ENCODE measurements around the gene OR9A4.
"Not testable (repeated sequence)": the region's sequence is repeated elsewhere in the genome, so short reads cannot be mapped to it uniquely, and the experiment has no call there.

Gene OR9A4, protein sequence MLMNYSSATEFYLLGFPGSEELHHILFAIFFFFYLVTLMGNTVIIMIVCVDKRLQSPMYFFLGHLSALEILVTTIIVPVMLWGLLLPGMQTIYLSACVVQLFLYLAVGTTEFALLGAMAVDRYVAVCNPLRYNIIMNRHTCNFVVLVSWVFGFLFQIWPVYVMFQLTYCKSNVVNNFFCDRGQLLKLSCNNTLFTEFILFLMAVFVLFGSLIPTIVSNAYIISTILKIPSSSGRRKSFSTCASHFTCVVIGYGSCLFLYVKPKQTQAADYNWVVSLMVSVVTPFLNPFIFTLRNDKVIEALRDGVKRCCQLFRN

DNA sequence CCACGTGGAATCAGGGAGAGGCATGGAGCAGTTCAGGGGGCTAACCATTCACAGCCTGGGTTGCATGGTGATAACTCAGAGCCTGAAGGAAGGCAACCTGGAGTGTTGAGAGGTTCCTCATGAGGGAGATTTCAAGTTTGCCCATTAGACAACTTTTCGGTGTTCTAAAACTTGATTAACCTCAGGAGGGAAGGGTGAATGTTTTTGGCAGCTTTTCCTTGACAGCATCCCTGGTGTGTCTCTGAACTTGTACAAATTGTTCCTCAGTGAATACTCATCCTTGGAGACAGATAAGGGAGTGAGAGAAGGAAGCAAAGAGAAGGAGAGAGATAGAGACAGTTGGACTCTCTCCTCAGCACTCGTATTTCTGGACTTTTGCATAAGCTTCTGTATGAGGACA, at the start of gene OR9A4:
Gene OR9A4 (plus strand): TSS at position 301 of the 400 bp plus-strand sequence. CDS start 2,477 bp downstream, outside the sequence.
- DNase-seq, result no peak

DNA sequence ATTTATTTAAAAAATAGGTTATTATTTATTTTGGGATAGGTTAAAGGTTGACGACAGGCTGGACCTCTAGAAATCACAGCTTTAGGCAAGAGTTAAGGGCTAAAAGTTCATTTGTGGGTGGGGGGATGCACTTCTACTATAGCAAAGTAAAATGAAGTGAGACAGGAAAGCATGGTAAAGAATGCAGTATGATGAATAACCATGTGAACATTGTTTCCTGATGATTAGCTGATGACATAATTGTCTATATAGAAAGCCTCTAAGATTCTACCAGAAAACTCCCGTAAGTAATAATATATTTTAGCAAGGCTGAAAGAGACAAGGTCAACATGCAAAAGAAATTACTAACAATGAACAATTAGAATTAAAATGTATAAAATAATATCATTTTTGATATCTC, 49.2 kb upstream of the OR9A4 start:
- no peak for DNase-seq

DNA sequence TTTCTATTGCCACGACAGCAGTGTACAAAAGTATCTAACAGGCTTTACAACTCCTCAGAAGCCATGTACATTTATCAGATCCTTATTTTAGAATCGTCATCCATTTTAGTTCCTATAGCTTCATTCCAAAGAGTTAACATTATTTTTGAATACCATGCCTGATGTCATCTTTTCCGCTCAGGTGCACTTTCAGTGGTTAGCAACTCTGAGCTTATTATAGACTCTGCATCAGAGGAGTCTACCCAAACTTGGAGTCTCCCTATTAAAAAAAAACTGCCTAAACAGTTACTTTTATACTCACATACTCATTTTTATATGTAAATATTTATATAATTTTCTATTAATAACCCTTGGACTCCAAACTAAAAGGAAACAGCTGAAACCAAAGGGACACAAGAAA, 43.3 kb upstream of the OR9A4 start:
- DNase-seq, result no peak

DNA sequence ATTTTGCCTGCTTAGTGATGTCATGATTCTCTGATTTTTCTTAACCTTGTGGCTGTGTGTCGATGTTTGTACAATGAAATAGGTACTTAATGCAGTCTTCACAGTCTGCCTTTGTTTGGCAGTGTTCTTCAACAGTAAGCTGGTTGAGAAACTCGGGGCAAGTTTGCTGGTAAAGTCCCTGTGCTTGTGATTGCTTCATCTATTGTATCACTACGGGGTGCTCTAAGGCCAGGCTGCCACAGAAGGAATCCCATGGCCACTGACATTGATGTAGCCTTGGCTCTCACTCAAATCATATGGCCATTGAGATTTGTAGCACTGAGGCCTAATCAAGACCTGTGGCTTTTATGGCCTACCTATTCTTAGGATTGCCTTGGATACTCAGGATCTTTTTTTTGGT, 41.4 kb upstream of the OR9A4 start:
- DNase-seq, result peak; percentile 17

DNA sequence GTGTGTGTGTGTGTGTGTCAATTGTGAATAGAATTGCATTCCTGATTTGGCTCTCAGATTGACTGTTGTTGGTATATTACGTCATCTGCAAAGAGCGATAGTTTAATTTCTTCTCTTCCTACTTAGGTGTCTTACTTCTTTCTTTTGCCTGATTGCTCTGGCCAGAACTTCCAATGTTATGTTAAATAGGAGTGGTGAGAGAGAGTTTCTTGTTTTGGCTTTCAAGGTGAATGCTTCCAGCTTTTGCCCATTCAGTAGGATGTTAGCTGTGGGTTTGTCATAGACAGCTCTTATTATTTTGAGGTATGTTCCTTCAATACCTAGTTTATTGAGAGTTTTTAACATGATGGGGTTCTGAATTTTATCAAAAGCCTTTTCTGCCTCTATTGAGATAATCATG, 40.7 kb upstream of the OR9A4 start:
- DNase-seq, result no peak

DNA sequence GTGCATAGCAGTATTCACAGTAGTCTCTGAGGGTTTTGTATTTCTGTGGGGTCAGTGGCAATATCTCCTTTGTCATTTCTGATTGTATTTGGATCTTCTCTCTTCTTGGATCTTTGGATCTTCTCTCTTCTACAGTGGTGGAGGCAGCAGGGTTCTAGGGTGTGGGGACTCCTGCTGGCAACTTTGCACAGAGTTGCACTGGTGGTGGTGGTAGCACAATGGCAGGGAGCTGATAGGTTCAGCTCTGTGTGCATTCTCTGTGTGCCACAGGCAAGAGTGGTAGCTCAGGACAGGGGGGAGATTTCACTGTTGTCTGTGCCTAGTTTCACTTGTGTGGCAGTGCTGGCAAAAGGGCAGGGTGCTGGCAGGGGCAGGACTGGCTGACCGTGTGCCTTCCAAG, 39.8 kb upstream of the OR9A4 start:
- DNase-seq, result no peak

DNA sequence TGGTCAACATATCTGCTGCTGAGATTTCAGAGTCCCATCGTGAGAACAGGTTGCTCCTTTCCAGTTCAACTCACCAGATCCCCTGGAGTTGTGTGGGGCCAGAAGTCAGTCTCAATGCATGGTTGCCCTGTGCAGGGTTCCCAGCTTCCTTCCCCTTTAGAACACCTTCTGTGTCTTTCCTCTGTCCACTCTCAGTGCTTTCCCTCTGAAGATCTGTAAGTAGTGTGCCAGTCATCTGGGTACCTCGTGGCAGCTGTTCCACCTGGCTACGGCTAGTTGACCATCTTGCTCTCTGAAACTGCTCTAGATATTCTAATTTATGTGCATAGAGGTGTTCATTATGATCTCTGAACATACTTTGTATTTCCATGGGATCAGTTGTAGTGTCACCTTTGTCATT, 38.8 kb upstream of the OR9A4 start:
- DNase-seq, result no peak

DNA sequence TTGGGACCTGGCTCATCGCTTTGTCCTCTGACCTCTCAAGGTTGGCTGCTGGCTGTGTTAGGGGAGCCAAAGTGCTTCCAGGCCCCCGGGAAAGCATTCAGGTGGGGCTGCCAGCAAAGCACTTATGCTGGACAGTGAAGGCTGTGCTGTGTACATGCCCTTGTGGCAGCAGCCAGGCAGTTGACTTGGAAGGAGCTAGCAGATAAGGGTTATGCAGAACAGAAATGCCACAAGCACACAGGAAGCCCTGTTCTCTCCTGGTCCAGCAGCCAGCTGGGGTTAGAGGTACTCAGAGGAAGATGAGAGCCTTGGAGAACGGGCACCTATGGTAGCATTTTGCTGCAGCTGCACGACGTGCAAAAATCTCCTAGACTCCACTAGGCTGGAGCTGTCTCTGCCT, 35.2 kb upstream of the OR9A4 start:
- no peak for DNase-seq

DNA sequence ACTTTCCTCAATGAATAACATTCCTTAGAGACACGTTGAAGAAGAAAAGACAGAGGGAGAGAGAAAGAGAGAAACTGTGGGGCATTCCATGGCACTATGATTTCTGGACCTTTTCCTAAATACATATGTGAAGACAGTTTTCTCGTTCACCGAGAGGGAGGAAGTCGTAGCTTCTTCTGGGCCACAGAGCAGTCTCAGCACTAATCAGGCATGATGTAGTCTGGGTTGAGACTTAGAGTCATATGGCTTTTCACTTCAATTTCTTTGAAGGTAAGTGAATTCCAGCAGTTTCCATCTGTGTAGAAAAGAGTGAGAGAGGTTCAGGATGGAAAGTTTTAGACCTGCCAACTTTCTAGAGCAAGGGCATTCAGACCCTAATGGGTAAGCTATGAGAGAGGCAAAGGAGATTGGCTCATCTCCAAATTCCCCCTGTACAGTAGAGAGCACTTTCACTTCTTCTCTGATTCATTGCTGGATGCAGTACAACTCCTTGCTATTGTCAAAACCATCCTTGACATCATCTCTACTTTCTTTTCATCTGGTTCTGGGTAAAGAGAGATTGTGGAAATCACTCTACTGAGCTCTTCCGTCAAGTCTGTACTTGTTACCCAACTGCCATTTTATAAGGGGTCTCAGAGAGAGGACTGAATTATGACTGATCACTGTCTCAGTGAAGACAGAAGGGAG, 31.5 kb upstream of the OR9A4 start:
- DNase-seq, result no peak

DNA sequence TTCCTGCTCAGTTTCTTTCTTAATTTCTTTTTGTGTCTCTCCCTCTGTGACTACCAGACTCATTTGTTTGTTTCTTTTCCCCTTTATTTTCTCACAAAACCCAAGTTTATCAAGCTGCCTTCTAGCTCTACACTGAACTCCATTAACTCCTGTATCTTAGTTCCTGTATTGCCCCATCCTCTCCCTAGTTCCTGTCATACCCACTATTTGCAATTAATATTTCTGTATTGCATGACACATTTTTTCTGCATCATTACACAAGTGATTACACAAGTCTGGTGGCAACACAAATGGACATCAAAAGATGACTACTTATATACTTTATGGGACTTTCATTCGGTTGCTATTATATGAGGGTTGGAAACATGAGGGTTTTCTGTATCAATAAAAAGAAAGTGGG, 26.9 kb upstream of the OR9A4 start:
- DNase-seq, result peak; percentile 21

DNA sequence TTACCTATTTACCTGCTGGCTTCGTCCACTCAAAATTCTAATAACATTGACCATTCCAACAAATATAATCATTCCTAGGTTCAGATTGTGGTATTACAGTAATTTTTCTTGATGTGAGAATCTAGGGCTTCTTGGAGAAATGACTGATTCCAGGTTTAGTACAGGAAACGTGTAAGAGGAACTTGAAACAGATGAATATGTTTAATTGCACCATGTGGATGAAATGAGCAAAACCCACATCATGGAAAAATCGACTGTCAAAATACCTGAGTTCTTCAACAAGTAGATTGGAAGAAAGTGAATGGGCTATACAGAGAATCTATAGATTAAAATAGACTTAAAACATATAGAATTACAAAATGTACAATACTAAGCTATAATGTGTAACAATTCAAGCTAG, 24.9 kb upstream of the OR9A4 start:
- DNase-seq, result no peak

DNA sequence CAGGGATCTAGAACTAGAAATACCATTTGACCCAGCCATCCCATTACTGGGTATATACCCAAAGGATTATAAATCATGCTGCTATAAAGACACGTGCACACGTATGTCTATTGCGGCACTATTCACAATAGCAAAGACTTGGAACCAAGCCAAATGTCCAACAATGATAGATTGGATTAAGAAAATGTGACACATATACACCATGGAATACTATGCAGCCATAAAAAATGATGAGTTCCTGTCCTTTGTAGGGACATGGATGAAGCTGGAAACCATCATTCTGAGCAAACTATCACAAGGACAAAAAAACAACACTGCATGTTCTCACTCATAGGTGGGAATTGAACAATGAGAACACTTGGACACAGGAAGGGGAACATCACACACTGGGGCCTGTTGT, 16.8 kb upstream of the OR9A4 start:
- DNase-seq, result not testable (repeated sequence)

DNA sequence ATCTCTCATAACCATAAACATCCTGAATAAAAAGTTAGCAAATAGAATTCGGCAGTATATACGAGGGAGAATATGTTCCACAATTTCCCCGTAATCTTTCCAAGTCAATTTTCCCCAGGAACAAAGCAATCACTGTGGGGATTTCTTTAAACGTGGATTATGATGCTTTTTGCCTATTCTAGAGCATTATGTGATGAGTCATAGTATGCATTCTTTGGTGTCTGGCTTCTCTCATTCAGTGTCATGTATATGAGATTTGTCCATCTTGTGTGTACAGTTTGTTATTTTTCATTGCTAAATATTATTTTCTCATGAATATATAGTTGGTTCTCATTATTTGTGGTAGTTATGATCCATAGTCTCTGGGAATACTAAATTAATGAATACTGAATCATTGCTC, 9.9 kb upstream of the OR9A4 start:
- no peak for DNase-seq

DNA sequence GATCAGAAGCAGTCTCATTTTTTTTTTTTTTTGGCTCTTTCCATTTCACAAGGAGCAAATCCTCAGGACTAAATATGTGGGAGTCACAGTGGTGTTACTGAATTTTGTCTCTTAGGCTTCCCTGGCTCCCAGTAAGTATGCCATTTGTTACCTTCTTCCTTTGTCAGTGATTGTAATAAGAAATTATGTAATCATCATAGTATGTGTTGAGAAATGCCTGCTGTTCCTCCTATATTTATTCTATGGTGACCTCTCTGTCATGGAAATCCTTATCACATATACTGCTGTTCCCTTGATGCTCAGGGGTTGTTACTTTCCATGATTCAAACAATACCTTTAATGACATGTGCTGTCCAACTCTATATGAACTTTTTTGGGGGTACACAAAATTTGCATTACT, 4.8 kb upstream of the OR9A4 start:
- no peak for DNase-seq

DNA sequence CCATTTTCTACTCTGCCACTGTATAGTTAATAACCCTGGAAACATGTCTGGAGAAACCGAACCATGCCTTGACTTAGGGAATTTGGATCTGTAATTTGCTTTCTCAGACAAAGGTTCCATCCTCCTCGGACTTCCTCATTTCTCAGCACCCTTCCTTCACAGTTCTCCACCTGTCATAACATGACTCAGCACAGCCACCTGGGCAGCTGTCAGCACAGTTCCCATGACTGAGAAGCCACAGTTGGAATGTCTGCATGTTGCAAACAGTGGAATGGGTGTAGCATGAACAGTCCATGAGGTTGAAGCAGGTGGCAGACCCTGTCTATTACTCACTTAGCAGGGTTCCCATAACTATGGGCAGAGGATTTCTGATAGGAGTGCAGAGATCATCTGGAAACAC, 634 bp upstream of the OR9A4 start:
- DNase-seq, result peak; percentile 37

DNA sequence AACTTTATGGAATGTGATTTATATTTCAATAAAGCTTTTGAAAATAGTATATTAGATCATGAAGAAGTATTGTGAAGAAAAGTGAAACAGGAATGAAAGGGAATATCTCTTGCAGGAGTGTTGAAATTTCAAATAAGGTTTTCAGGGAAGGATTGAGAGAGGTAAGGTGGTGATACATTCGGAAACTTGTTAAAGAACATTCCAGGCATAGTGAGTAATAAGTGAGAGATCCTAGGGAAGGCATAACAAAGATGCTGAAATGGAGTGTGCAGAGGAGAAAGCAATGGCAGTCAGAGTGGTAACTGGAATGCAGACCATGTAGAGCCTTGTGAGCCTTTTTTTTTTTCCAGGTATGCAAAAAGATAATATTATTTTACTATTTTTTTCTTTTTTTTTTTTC, 4.1 kb downstream of the OR9A4 start:
- DNase-seq, result no peak

DNA sequence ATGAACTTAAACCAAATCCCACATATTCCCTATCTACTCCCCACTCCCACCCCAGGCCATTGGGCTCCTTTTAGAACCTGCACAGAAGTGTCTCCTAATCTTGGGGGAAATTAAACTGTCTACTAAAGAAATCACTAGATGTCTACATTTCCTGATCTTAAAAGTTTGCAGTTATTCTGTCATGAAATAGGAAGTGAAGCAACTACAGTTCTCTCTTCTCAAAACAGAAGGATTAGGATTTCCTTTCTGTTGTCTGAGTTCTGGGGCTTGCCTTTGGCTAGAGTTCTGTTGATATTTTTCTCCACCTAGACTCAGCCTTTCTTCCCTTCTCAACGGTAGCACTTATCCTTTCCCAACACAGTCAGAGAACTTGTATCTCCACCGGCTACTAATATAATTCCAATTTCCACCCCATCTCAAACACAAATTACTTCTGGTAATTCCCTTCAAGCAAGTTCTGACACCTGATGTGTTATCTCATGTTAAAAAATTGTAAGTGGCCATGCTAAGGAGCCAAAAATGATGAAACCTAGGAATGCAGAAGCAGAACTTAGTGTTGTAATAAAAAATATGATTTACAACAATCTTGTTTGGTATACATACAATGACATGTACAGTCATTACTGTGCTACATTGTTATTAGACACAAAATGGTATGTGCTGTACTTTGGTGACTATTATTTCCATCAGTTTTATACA, 12.1 kb downstream of the OR9A4 start:
- peak; percentile 57 for DNase-seq

DNA sequence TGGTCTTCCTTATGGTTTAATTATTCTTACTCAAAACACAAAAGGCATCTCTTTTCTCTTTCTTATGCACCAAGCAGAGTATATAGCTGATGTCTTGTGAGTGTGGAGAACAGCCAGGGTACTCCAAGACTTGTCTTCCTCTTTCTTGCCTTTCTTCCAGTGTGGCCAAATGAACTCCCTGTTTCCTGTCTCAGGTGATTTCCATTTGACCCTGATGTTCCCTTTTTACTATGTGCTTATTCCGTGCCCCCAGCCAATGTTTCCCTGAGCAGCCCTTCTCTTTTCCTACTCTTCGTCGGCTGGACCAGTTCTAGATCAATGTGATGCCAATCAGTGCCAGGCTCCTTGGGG, 12.6 kb downstream of the OR9A4 start:
- DNase-seq, result peak; percentile 14

DNA sequence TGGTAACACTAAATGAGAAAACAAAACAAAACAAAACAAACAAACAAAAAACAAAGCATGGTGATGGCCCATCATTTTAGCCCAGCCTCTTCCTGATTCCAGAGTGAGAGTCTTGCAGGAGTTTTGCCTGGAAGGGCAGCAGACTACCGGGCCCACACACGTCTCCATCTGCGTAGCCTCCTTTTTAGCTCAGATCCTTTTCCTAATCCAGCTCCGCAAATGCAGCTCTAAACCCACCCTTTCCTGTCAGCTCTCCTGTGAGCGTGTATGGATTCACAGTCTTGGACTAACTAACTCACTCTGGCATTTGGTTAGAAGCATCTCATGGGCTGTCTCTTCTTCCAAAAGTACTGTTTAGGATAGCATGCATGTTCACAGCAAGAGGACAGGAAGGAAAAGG, 14.0 kb downstream of the OR9A4 start:
- DNase-seq, result no peak

DNA sequence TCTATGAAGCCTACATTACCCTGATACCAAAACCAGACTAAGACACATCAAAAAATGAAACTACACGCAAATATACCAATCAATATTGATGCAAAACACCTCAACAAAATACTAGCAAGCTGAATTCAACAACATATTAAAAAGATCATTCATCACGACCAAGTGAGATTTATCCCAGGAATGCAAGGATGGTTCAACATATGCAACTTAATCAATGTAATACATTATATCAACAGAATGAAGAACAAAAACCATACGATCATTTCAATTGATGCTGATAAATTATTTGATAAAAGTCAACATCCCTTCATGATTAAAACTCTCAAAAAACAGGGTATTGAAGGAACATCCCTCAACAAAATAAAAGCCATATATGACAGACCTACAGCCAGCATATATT, 24.9 kb downstream of the OR9A4 start:
- no peak for DNase-seq

DNA sequence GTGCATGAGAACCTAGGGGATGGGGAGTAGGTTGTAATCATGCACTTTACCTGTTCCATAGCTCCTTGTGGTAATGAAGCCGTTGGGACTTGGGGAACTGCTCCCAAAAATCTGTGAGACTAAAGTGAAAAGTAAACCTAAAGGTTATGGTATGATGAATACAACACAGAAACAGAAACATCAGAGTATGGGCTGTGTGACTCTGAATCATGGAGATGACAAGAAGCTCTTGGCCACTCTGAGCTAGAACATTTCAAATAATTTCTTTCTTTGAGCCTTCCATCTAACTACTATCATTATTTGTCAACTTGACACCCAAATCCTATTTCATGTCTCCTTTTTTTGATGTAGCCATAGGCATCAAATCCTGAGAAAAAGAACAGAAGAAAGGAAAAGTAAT, 27.6 kb downstream of the OR9A4 start:
- no peak for DNase-seq

DNA sequence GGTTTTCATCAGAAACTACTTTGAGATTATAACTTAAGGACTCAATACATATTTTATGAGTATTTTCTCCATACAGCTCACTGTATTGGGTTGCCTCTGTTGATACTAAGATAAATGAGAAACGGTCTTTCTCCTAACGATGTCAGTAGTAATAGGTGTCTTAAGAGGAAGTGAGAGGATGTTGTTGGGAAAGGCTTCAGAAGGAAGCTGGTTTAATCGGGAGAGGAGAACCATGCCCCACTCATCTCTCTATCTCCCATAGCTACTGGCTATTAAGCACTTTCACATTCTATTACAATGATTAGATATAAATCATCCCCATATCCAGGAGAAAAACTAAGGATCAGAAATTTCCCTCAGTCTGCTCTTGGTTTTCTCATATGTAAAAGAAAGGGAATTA, 28.6 kb downstream of the OR9A4 start:
- DNase-seq, result no peak

DNA sequence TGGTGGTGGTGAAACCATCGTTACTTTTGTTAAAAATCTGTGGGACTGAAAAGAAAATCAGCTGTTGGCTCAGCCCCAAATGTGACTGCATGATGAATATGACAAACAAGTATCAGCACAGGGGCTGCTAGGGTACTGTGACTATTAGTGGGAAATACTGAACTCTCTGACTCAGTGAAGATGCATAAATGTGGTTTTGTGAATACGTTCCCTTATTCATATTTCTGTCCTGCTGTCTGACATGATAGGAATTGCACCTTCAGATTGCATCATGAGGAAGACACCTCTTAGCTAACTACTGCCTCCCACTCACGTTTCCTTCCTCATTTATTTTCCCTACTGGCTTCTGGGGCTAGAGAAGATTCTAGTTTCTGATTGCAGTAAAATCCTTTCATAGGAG, 29.2 kb downstream of the OR9A4 start:
- DNase-seq, result peak; percentile 66

DNA sequence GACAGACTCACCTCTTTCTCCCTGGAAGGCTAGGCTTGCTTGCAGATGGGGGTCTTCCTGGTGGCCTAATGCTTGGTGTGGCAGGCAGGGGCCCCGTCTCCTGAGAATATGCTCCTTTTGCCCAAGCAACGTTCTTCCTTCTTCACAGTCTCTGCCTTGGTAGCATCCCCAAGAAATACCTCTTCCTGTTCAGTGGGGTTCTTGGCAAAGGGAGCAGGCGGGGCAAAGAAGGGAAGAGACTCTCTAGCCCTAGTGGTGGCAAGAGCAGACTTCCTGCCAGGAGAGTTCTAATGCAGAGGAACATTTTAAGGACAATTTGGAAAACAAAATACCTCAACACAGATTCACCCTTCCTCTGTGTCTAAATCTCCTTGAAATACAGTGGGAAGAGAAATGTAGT, 30.6 kb downstream of the OR9A4 start, which contains the start of gene CLEC5A:
Gene CLEC5A (minus strand): TSS at position 179 of the 400 bp plus-strand sequence. CDS start 682 bp downstream, outside the sequence.
- DNase-seq, result no peak
